GM20431 (cell line): ENCODE results near the gene B4GALT7.
"Not testable (repeated sequence)": the region's sequence is repeated elsewhere in the genome, so short reads cannot be mapped to it uniquely, and the experiment has no call there.

Experiments used
- in situ Hi-C: fragments of 300-500 bp; cut with MseI, MboI; formaldehyde crosslinking; loops from one replicate; pipeline ENCODE4 v1.15.0; 2020; ENCODE audit warnings: low sequenced_read_pairs; ENCODE audit not compliant: unreplicated experiment

The B4GALT7 gene

GRCh38 chr5:177599731-177600507 lies at the start of gene B4GALT7:
Gene B4GALT7, plus strand, starts transcription at chr5:177600132. Its CDS starts 79 bp downstream, at chr5:177600211.
- in situ Hi-C loops, result loop anchor here (25.0 kb wide), 1 partner anchor 462 kb away; no protein-coding TSS in a partner anchor

GRCh38 chr5:177552839-177553455 lies 47.0 kb upstream of the B4GALT7 start:
- in situ Hi-C loops, result no loop called here

GRCh38 chr5:177553671-177554429 lies 46.1 kb upstream of the B4GALT7 start:
- in situ Hi-C loops, result no loop called here

GRCh38 chr5:177554474-177555111 lies 45.3 kb upstream of the B4GALT7 start, which contains the start of gene FAM193B:
Gene FAM193B, minus strand, starts transcription at chr5:177554563. Its CDS starts 105 bp downstream, at chr5:177554458.
- in situ Hi-C loops, result no loop called here

- in situ Hi-C loops, result no loop called here
Observed at GRCh38 chr5:177555228-177555627, 44.7 kb upstream of the B4GALT7 start.

- in situ Hi-C loops, result no loop called here
Observed at GRCh38 chr5:177555665-177556064, 44.3 kb upstream of the B4GALT7 start.

- in situ Hi-C loops, result no loop called here
Observed at GRCh38 chr5:177557041-177557647, 42.8 kb upstream of the B4GALT7 start.

GRCh38 chr5:177557796-177558195 lies 42.1 kb upstream of the B4GALT7 start:
- in situ Hi-C loops, result no loop called here

- in situ Hi-C loops, result not testable (repeated sequence)
Observed at GRCh38 chr5:177559446-177559941, 40.4 kb upstream of the B4GALT7 start.

GRCh38 chr5:177565046-177565445 lies 34.9 kb upstream of the B4GALT7 start:
- in situ Hi-C loops, result no loop called here

GRCh38 chr5:177568326-177568725 lies 31.6 kb upstream of the B4GALT7 start:
- in situ Hi-C loops, result no loop called here

GRCh38 chr5:177569894-177570293 lies 30.0 kb upstream of the B4GALT7 start:
- in situ Hi-C loops, result no loop called here

GRCh38 chr5:177575488-177575887 lies 24.4 kb upstream of the B4GALT7 start:
- in situ Hi-C loops, result no loop called here

- in situ Hi-C loops, result no loop called here
Observed at GRCh38 chr5:177576169-177576568, 23.8 kb upstream of the B4GALT7 start.

- in situ Hi-C loops, result no loop called here
Observed at GRCh38 chr5:177578316-177578715, 21.6 kb upstream of the B4GALT7 start.

GRCh38 chr5:177588413-177588909 lies 11.5 kb upstream of the B4GALT7 start:
- in situ Hi-C loops, result no loop called here

GRCh38 chr5:177590406-177590805 lies 9.5 kb upstream of the B4GALT7 start:
- in situ Hi-C loops, result no loop called here

GRCh38 chr5:177591690-177592009 lies 8.3 kb upstream of the B4GALT7 start:
- in situ Hi-C loops, result no loop called here

GRCh38 chr5:177592010-177592834 lies 7.7 kb upstream of the B4GALT7 start, which contains the start of gene TMED9:
Gene TMED9, plus strand, starts transcription at chr5:177592203. Its CDS starts 12 bp downstream, at chr5:177592215.
- in situ Hi-C loops, result no loop called here
